HCT116 (cell line): ENCODE measurements around the gene SEZ6L2. TPM values are rescaled to one million over a fixed set of nuclear protein-coding genes. Genes with fewer than 3 reads are reported as not detected.
A peak's percentile ranks its signal among the peaks of the same experiment; 100 is the strongest.

Experiments used
- ATAC-seq: fragments of 200-7000 bp; cut with Tn5 transposase; 2 replicates; pipeline ENCODE4 v1.9.1; 2020; ENCODE audit warnings: mild to moderate bottlenecking, moderate library complexity
- BruUV-seq: library from RNA; stranded (reverse); fragments of 400-500 nt; replicated peaks from 2 replicates; lab custom pipeline; 2021; lab: Mats Ljungman, UMichigan
- CTCF ChIA-PET: fragments of 300-600 bp; sonication (Branson Sonifier 250); formaldehyde crosslinking; loops from one replicate; lab custom pipeline; 2021; ENCODE audit warnings: antibody characterized with exemption; lab: Charles Lee
- POLR2A ChIA-PET: fragments of 300-600, 350-600 bp; sonication (Branson Sonifier 250); formaldehyde crosslinking; loops from one replicate; lab custom pipeline; 2021; ENCODE audit warnings: antibody characterized with exemption; lab: Charles Lee
- RAD21 ChIA-PET, 2 experiments: fragments of 300-600 bp; sonication (Branson Sonifier 250); formaldehyde crosslinking; loops; one replicate each; lab custom pipeline; 2023; ENCODE audit warnings: low total read pairs in 2 of 2; ENCODE audit not compliant: uncharacterized antibody in 2 of 2, unreplicated experiment in 2 of 2, low non-redundant PET in 1 of 2; lab: Charles Lee
- DNase-seq: peaks from one replicate; pipeline ENCODE4 v3.0.0-alpha.2; 2010; ENCODE audit warnings: low read depth, low spot score
- H2AFZ ChIP-seq: fragments of 200-600 bp; shearing (Covaris generic), sonication (generic); 2 replicates; pipeline ENCODE4 v1.6.1; 2017; ENCODE audit warnings: low read depth, mixed run types, mixed read lengths, antibody characterized with exemption, low read length; ENCODE audit not compliant: poor library complexity, severe bottlenecking
- H3K27ac ChIP-seq: 2 replicates; pipeline ENCODE4 v1.5.1; 2012; ENCODE audit warnings: low read depth, low read length
- H3K27me3 ChIP-seq: fragments of 200-600 bp; sonication (generic); 2 replicates; pipeline ENCODE4 v1.6.1; 2016; ENCODE audit warnings: mixed run types, low read length, mixed read lengths; ENCODE audit not compliant: insufficient read depth
- H3K36me3 ChIP-seq, 2 experiments: fragments of 200-500 bp in 1 of 2; fragments of 200-600 bp in 1 of 2; sonication (Bioruptor generic) in 1 of 2; sonication (generic) in 1 of 2; 2 replicates each; pipeline versions ENCODE4 v1.5.1 to v1.6.1; 2014 to 2016; ENCODE audit warnings: low read length in 2 of 2, inconsistent platforms in 1 of 2, mixed read lengths in 1 of 2, mixed run types in 1 of 2; ENCODE audit not compliant: insufficient read depth in 2 of 2, control insufficient read depth in 1 of 2
- H3K4me1 ChIP-seq, 2 experiments: fragments of 200-600 bp in 1 of 2; sonication (generic) in 1 of 2; 2 replicates each; pipeline versions ENCODE4 v1.5.1 to v1.6.1; 2012 to 2017; ENCODE audit warnings: low read length in 2 of 2, inconsistent platforms in 1 of 2, mild to moderate bottlenecking in 1 of 2, mixed read lengths in 1 of 2, mixed run types in 1 of 2, moderate library complexity in 1 of 2; ENCODE audit not compliant: insufficient read depth in 2 of 2, control insufficient read depth in 1 of 2
- H3K4me2 ChIP-seq: fragments of 200-600 bp; sonication (generic); 2 replicates; pipeline ENCODE4 v1.6.1; 2017; ENCODE audit warnings: mixed run types, low read length, mixed read lengths
- H3K4me3 ChIP-seq, 2 experiments: fragments of 200-600 bp in 1 of 2; sonication (generic) in 1 of 2; replicated peaks in 1 of 2; 2 replicates each; pipeline ENCODE4 v1.5.1; 2011 to 2016; ENCODE audit warnings: low read length in 2 of 2, control low read depth in 1 of 2, low read depth in 1 of 2, mild to moderate bottlenecking in 1 of 2, mixed read lengths in 1 of 2, mixed run types in 1 of 2
- H3K79me2 ChIP-seq: fragments of 200-600 bp; sonication (generic); 2 replicates; pipeline ENCODE4 v1.6.1; 2017; ENCODE audit warnings: mild to moderate bottlenecking, mixed run types, low read length, moderate library complexity, mixed read lengths; ENCODE audit not compliant: insufficient read depth
- H3K9ac ChIP-seq: fragments of 200-600 bp; sonication (generic); 2 replicates; pipeline ENCODE4 v1.6.1; 2016; ENCODE audit warnings: low read length, mixed read lengths
- H3K9me2 ChIP-seq: fragments of 200-600 bp; sonication (generic), shearing (Covaris generic); 2 replicates; pipeline ENCODE4 v1.6.1; 2017; ENCODE audit warnings: mixed run types, mild to moderate bottlenecking, moderate library complexity; ENCODE audit not compliant: insufficient read depth
- H3K9me3 ChIP-seq, 2 experiments: fragments of 200-500 bp in 1 of 2; fragments of 200-600 bp in 1 of 2; sonication (Bioruptor generic) in 1 of 2; sonication (generic) in 1 of 2; 2 replicates each; pipeline ENCODE4 v1.6.1; 2014 to 2017; ENCODE audit warnings: low read length in 2 of 2, mixed read lengths in 2 of 2, inconsistent platforms in 1 of 2, low read depth in 1 of 2, mild to moderate bottlenecking in 1 of 2, mixed run types in 1 of 2, moderate library complexity in 1 of 2; ENCODE audit not compliant: control insufficient read depth in 1 of 2, insufficient read depth in 1 of 2
- H4K20me1 ChIP-seq: fragments of 200-600 bp; sonication (generic), shearing (Covaris generic); 2 replicates; pipeline ENCODE4 v1.6.1; 2017; ENCODE audit warnings: mixed run types, mild to moderate bottlenecking, moderate library complexity; ENCODE audit not compliant: insufficient read depth
- ATF3 ChIP-seq: IDR thresholded peaks from 2 replicates; pipeline ENCODE4 v1.6.1; 2012
- CBX3 ChIP-seq: IDR thresholded peaks from 2 replicates; pipeline ENCODE4 v1.6.1; 2012; ENCODE audit warnings: low read depth
- CTCF ChIP-seq, 3 experiments: fragments of 200-600 bp in 1 of 3; sonication (generic) in 1 of 3; IDR thresholded peaks in 2 of 3; conservative IDR thresholded peaks in 1 of 3; 2 replicates each; pipeline ENCODE4 v1.5.1; 2012 to 2017; ENCODE audit warnings: low read depth in 2 of 3, low read length in 2 of 3, antibody characterized with exemption in 1 of 3, borderline replicate concordance in 1 of 3, control low read depth in 1 of 3, mild to moderate bottlenecking in 1 of 3, mixed read lengths in 1 of 3, mixed run types in 1 of 3, moderate library complexity in 1 of 3; ENCODE audit not compliant: insufficient read depth in 1 of 3
- EGR1 ChIP-seq: IDR thresholded peaks from 2 replicates; pipeline ENCODE4 v1.6.1; 2012; ENCODE audit warnings: low read depth
- ELF1 ChIP-seq: IDR thresholded peaks from 2 replicates; pipeline ENCODE4 v1.6.1; 2012; ENCODE audit warnings: low read depth, borderline replicate concordance
- EZH2 ChIP-seq: fragments of 200-600 bp; sonication (generic); IDR thresholded peaks from 2 replicates; pipeline ENCODE4 v1.6.1; 2017; ENCODE audit warnings: antibody characterized with exemption, mixed run types
- EZH2phosphoT487 ChIP-seq: fragments of 200-600 bp; IDR thresholded peaks from 2 replicates; pipeline ENCODE4 v1.6.1; 2018; ENCODE audit warnings: antibody characterized with exemption, borderline replicate concordance
- FOSL1 ChIP-seq: IDR thresholded peaks from 2 replicates; pipeline ENCODE4 v1.6.1; 2012; ENCODE audit warnings: low read depth
- JUND ChIP-seq: IDR thresholded peaks from 2 replicates; pipeline ENCODE4 v1.6.1; 2012
- POLR2A ChIP-seq: IDR thresholded peaks from 2 replicates; pipeline ENCODE4 v1.7.0; 2011; ENCODE audit warnings: borderline replicate concordance; ENCODE audit not compliant: insufficient read depth, insufficient read length; ENCODE audit errors: extremely low read depth
- POLR2AphosphoS5 ChIP-seq: IDR thresholded peaks from 2 replicates; pipeline ENCODE4 v1.6.1; 2011; ENCODE audit warnings: mild to moderate bottlenecking, low read depth, low read length, moderate library complexity
- RAD21 ChIP-seq: IDR thresholded peaks from 2 replicates; pipeline ENCODE4 v1.6.1; 2012; ENCODE audit warnings: low read depth, mild to moderate bottlenecking
- SIN3A ChIP-seq: IDR thresholded peaks from 2 replicates; pipeline ENCODE4 v1.6.1; 2012; ENCODE audit warnings: low read depth
- SP1 ChIP-seq: IDR thresholded peaks from 2 replicates; pipeline ENCODE4 v1.6.1; 2012; ENCODE audit warnings: low read depth
- SRF ChIP-seq: IDR thresholded peaks from 2 replicates; pipeline ENCODE4 v1.6.1; 2012; ENCODE audit warnings: low read depth
- ZFX ChIP-seq: fragments of 450-650 bp; IDR thresholded peaks from 2 replicates; pipeline ENCODE4 v1.6.1; 2017
- ZNF274 ChIP-seq: fragments of 200-500 bp; sonication (Bioruptor generic); IDR thresholded peaks from 2 replicates; pipeline ENCODE4 v1.6.1; 2014; ENCODE audit warnings: mild to moderate bottlenecking, low read depth, low read length, inconsistent platforms
- intact Hi-C: fragments of 100-400 bp; cut with micrococcal nuclease; formaldehyde crosslinking; loops from 2 replicates; pipeline ENCODE4 v1.10.0; 2022
- total RNA-seq: library from RNA; stranded (reverse); gene quantifications from one replicate; pipeline ENCODE4 v1.2.1, GENCODE V29; 2021; ENCODE audit not compliant: unreplicated experiment
- TF ChIP-seq, protein P1 (sequence below): IDR thresholded peaks from 2 replicates; pipeline ENCODE4 v1.6.1; 2011; ENCODE audit warnings: mild to moderate bottlenecking, low read length, moderate library complexity; ENCODE audit not compliant: insufficient replicate concordance; ENCODE audit errors: extremely low read depth

The SEZ6L2 gene
- total RNA-seq, 1 experiment from 2014 or later, result 49.3 TPM

DNA sequence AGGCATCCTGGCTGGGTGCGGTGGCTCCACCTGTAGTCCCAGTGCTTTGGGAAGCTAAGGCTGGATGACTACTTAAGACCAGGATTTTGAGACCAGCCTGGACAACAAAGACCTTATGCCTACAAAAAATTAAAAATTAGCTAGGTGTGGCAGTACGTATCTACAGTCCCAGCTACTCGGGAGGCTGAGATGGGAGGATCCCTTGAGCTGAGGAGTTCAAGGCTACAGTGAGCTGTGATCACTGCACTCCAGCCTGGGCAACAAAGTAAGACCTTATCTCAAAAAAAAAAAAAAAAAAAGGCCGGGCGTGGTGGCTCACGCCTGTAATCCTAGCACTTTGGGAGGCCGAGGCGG is 73.0 kb downstream of the SEZ6L2 start:
- no peak overlapping the region for H3K4me3 ChIP-seq
- no peaks in the 10 kb centered on the region for H4K20me1 ChIP-seq
- peak overlapping the region; percentile 98 for H3K27ac ChIP-seq
- no peaks in the 10 kb centered on the region for H3K27me3 ChIP-seq
- no peaks in the 10 kb centered on the region for H3K9me3 ChIP-seq
- no peak for TF ChIP-seq ATF3
- no peak for TF ChIP-seq CTCF (IDR thresholded peaks at IDR 0.05 in 2 of 3, conservative IDR thresholded peaks at IDR 0.05 in 1 of 3; ENCODE audit: borderline replicate concordance in 1 of 3, insufficient read depth in 1 of 3, low read depth in 2 of 3, low read length in 2 of 3)
- no peak for TF ChIP-seq CBX3
- no peak for TF ChIP-seq FOSL1
- TF ChIP-seq RAD21, result no peak
- TF ChIP-seq SRF, result no peak
- TF ChIP-seq SP1, result no peak
- no peak for TF ChIP-seq JUND
- no peak for TF ChIP-seq POLR2A
- no peak for TF ChIP-seq ELF1
- no peak for TF ChIP-seq EZH2phosphoT487
- TF ChIP-seq, protein P1, sequence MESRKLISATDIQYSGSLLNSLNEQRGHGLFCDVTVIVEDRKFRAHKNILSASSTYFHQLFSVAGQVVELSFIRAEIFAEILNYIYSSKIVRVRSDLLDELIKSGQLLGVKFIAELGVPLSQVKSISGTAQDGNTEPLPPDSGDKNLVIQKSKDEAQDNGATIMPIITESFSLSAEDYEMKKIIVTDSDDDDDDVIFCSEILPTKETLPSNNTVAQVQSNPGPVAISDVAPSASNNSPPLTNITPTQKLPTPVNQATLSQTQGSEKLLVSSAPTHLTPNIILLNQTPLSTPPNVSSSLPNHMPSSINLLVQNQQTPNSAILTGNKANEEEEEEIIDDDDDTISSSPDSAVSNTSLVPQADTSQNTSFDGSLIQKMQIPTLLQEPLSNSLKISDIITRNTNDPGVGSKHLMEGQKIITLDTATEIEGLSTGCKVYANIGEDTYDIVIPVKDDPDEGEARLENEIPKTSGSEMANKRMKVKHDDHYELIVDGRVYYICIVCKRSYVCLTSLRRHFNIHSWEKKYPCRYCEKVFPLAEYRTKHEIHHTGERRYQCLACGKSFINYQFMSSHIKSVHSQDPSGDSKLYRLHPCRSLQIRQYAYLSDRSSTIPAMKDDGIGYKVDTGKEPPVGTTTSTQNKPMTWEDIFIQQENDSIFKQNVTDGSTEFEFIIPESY, result no peak
- TF ChIP-seq EGR1, result no peak
- no peak for TF ChIP-seq POLR2AphosphoS5
- no peak for TF ChIP-seq EZH2
- no peak for TF ChIP-seq ZNF274
- TF ChIP-seq ZFX, result no peak
- no peak for TF ChIP-seq SIN3A
- intact Hi-C loops, result no loop called here
- BruUV-seq, result no TSS peak
- peak overlapping the region; percentile 56 for H3K9ac ChIP-seq
- POLR2A ChIA-PET, result interaction anchor here (0.7 to 1.2 kb wide), 2 partner anchors 15 to 205 kb away, joined by 3 read pairs; partner anchors contain the start of gene TLCD3B
- ATAC-seq (no peak), DNase-seq (no peak)
- no peaks in the 10 kb centered on the region for H3K9me2 ChIP-seq
- CTCF ChIA-PET, result interaction anchor here (2.2 to 4.9 kb wide), 2 partner anchors 10 to 22 kb away, joined by 12 to 29 read pairs; partner anchors contain the start of gene PAGR1
- H3K79me2 ChIP-seq, result peaks cover 28% of the 10 kb centered on the region
- H3K4me2 ChIP-seq, result peak overlapping the region; percentile 78
- RAD21 ChIA-PET, result no interaction called here
- H2AFZ ChIP-seq, result no peak overlapping the region
- H3K36me3 ChIP-seq, result no peaks in the 10 kb centered on the region
- H3K4me1 ChIP-seq, result peaks cover 71 to 90% of the 10 kb centered on the region in 2 experiments
